Measurements from ENCODE around the gene ATXN2. TPM values are rescaled to one million over a fixed set of nuclear protein-coding genes. Genes with fewer than 3 reads are reported as not detected.
"Not testable (repeated sequence)": the region's sequence is repeated elsewhere in the genome, so short reads cannot be mapped to it uniquely, and the experiment has no call there.

The ATXN2 gene
- total and polyA plus RNA-seq, 2 donors from 2014 or later: 27.1 to 56.5 TPM

- no peak overlapping the region for H3K9ac ChIP-seq (ENCODE audit: low read length in 3 of 3)
- no peak overlapping the region for H3K4me3 ChIP-seq (ENCODE audit: low read length in 3 of 3)
- intact Hi-C loops (cut with DNase I): no loop called here
- no peak overlapping the region for H3K27ac ChIP-seq (ENCODE audit: low read depth in 2 of 2, low read length in 2 of 2)
- DNase-seq (no peak), FAIRE-seq (no peak)
- no peaks in the 10 kb centered on the region for H3K4me1 ChIP-seq (ENCODE audit: control insufficient read depth in 2 of 3, insufficient read depth in 2 of 3, low read depth in 1 of 3, low read length in 3 of 3)
- no peaks in the 10 kb centered on the region for H3K27me3 ChIP-seq (ENCODE audit: control insufficient read depth, insufficient read depth, low read length)
- H3K36me3 ChIP-seq (ENCODE audit: control insufficient read depth in 2 of 3, insufficient read depth in 3 of 3, low read length in 3 of 3): peaks cover 11 to 47% (median 22%) of the 10 kb centered on the region in 3 donors
- H3K9me3 ChIP-seq (ENCODE audit: control insufficient read depth in 2 of 3, insufficient read depth in 1 of 3, low read length in 3 of 3): no peaks in the 10 kb centered on the region
- TF ChIP-seq CTCF (IDR thresholded peaks at IDR 0.05; ENCODE audit: borderline replicate concordance, extremely low read depth, insufficient read depth): no peak
These were observed 79.2 kb downstream of the ATXN2 start for GRCh38 chr12:111519937-111520336.

GRCh38 chr12:111519083-111519482 lies 80.0 kb downstream of the ATXN2 start:
- Histone ChIP-seq H3K36me3 (ENCODE audit: control insufficient read depth in 2 of 3, insufficient read depth in 3 of 3, low read length in 3 of 3) (peaks cover 9 to 39% (median 21%) of the 10 kb centered on the region in 3 donors), H3K9me3 (ENCODE audit: control insufficient read depth in 2 of 3, insufficient read depth in 1 of 3, low read length in 3 of 3) (no peaks in the 10 kb centered on the region), H3K27me3 (ENCODE audit: control insufficient read depth, insufficient read depth, low read length) (no peaks in the 10 kb centered on the region), H3K9ac (ENCODE audit: low read length in 3 of 3) (no peak overlapping the region), H3K27ac (ENCODE audit: low read depth in 2 of 2, low read length in 2 of 2) (no peak overlapping the region), H3K4me3 (ENCODE audit: low read length in 3 of 3) (no peak overlapping the region), H3K4me1 (ENCODE audit: control insufficient read depth in 2 of 3, insufficient read depth in 2 of 3, low read depth in 1 of 3, low read length in 3 of 3) (no peaks in the 10 kb centered on the region)
- FAIRE-seq (no peak), DNase-seq (no peak)
- TF ChIP-seq CTCF (IDR thresholded peaks at IDR 0.05; ENCODE audit: borderline replicate concordance, extremely low read depth, insufficient read depth): no peak
- intact Hi-C loops (cut with DNase I): no loop called here

GRCh38 chr12:111507719-111508118 lies 91.4 kb downstream of the ATXN2 start:
- intact Hi-C loops (cut with DNase I); H3K9ac ChIP-seq (ENCODE audit: low read length in 3 of 3); DNase-seq; H3K27me3 ChIP-seq (ENCODE audit: control insufficient read depth, insufficient read depth, low read length); H3K4me1 ChIP-seq (ENCODE audit: control insufficient read depth in 2 of 3, insufficient read depth in 2 of 3, low read depth in 1 of 3, low read length in 3 of 3); H3K4me3 ChIP-seq (ENCODE audit: low read length in 3 of 3); H3K9me3 ChIP-seq (ENCODE audit: control insufficient read depth in 2 of 3, insufficient read depth in 1 of 3, low read length in 3 of 3); H3K27ac ChIP-seq (ENCODE audit: low read depth in 2 of 2, low read length in 2 of 2); FAIRE-seq: not testable (repeated sequence)
- H3K36me3 ChIP-seq (ENCODE audit: control insufficient read depth in 2 of 3, insufficient read depth in 3 of 3, low read length in 3 of 3): peaks cover 6 to 22% (median 9%) of the 10 kb centered on the region in 3 donors

GRCh38 chr12:111507258-111507657 lies 91.9 kb downstream of the ATXN2 start:
- H3K9me3 ChIP-seq (ENCODE audit: control insufficient read depth in 2 of 3, insufficient read depth in 1 of 3, low read length in 3 of 3); DNase-seq; H3K27me3 ChIP-seq (ENCODE audit: control insufficient read depth, insufficient read depth, low read length); H3K9ac ChIP-seq (ENCODE audit: low read length in 3 of 3); H3K4me1 ChIP-seq (ENCODE audit: control insufficient read depth in 2 of 3, insufficient read depth in 2 of 3, low read depth in 1 of 3, low read length in 3 of 3); H3K27ac ChIP-seq (ENCODE audit: low read depth in 2 of 2, low read length in 2 of 2); intact Hi-C loops (cut with DNase I); FAIRE-seq; H3K4me3 ChIP-seq (ENCODE audit: low read length in 3 of 3): not testable (repeated sequence)
- H3K36me3 ChIP-seq (ENCODE audit: control insufficient read depth in 2 of 3, insufficient read depth in 3 of 3, low read length in 3 of 3): peaks cover 6 to 19% (median 10%) of the 10 kb centered on the region in 3 donors
